ENCODE measurements around the gene ZNF610. TPM values are rescaled to one million over a fixed set of nuclear protein-coding genes. Genes with fewer than 3 reads are reported as not detected.

Gene ZNF610
- total RNA-seq, 1 experiment from 2014 or later = not detected

GRCh38 chr19:52369559-52370340, 33.7 kb downstream of the ZNF610 start, which contains the start of gene ZNF880:
Gene ZNF880, plus strand, starts transcription at chr19:52369923. Its CDS starts 43 bp downstream, at chr19:52369966.
- peaks cover 16 to 19% of the 10 kb centered on the region in 2 experiments; a peak in 2 of 4 replicates for H3K9me3 ChIP-seq (ENCODE audit: control insufficient read depth in 1 of 2, insufficient read depth in 1 of 2, low read depth in 1 of 2, low read length in 2 of 2)
- intact Hi-C loops (cut with micrococcal nuclease) = no loop called here
- no peaks in the 10 kb centered on the region for H3K27me3 ChIP-seq (ENCODE audit: insufficient read depth, low read length)
- no peaks in the 10 kb centered on the region for H3K79me2 ChIP-seq (ENCODE audit: insufficient read depth, low read length)
- no peak for ATAC-seq
- no peak within 1 kb of the TSS for H3K4me2 ChIP-seq (ENCODE audit: low read length)
- ChIA-PET POLR2A (no interaction called here), RAD21 (ENCODE audit: low non-redundant PET in 1 of 2, low total read pairs in 2 of 2, uncharacterized antibody in 2 of 2, unreplicated experiment in 2 of 2) (no interaction called here), CTCF (no interaction called here)
- no peak within 1 kb of the TSS for H3K4me3 ChIP-seq (replicated peaks in 1 of 2; ENCODE audit: low read depth in 1 of 2, low read length in 2 of 2)
- H3K9me2 ChIP-seq (ENCODE audit: insufficient read depth) = no peaks in the 10 kb centered on the region
- H2AFZ ChIP-seq (ENCODE audit: low read depth, low read length, poor library complexity, severe bottlenecking) = no peak within 1 kb of the TSS
- no peaks in the 10 kb centered on the region for H3K36me3 ChIP-seq (ENCODE audit: control insufficient read depth in 1 of 2, insufficient read depth in 2 of 2, low read length in 2 of 2)
- DNase-seq (ENCODE audit: low read depth, low spot score) = no peak
- H3K4me1 ChIP-seq (ENCODE audit: control insufficient read depth in 1 of 2, insufficient read depth in 2 of 2, low read length in 2 of 2) = no peaks in the 10 kb centered on the region
- no peak within 1 kb of the TSS for H3K9ac ChIP-seq (ENCODE audit: low read length)
- H3K27ac ChIP-seq (ENCODE audit: low read depth, low read length) = no peak within 1 kb of the TSS
- no peaks in the 10 kb centered on the region for H4K20me1 ChIP-seq (ENCODE audit: insufficient read depth)
- no TSS peak for BruUV-seq (replicated peaks)
- no peak for TF ChIP-seq EGR1 (IDR thresholded peaks at IDR 0.05; ENCODE audit: low read depth)
- no peak for TF ChIP-seq FOSL1 (IDR thresholded peaks at IDR 0.05; ENCODE audit: low read depth)
- no peak for TF ChIP-seq ZNF274 (IDR thresholded peaks at IDR 0.05; ENCODE audit: low read depth, low read length)
- TF ChIP-seq RAD21 (IDR thresholded peaks at IDR 0.05; ENCODE audit: low read depth) = no peak
- no peak for TF ChIP-seq ELF1 (IDR thresholded peaks at IDR 0.05; ENCODE audit: borderline replicate concordance, low read depth)
- no peak for TF ChIP-seq TCF7L2 (IDR thresholded peaks at IDR 0.05; ENCODE audit: borderline replicate concordance, extremely low read depth, insufficient read depth, insufficient read length)
- no peak for TF ChIP-seq POLR2A (IDR thresholded peaks at IDR 0.05; ENCODE audit: borderline replicate concordance, extremely low read depth, insufficient read depth, insufficient read length)
- no peak for TF ChIP-seq POLR2AphosphoS5 (IDR thresholded peaks at IDR 0.05; ENCODE audit: low read depth, low read length)
- no peak for TF ChIP-seq CTCF (IDR thresholded peaks at IDR 0.05 in 2 of 3, conservative IDR thresholded peaks at IDR 0.05 in 1 of 3; ENCODE audit: borderline replicate concordance in 1 of 3, insufficient read depth in 1 of 3, low read depth in 2 of 3, low read length in 2 of 3)
- TF ChIP-seq CEBPB (IDR thresholded peaks at IDR 0.05; ENCODE audit: low read depth) = no peak

All from HCT116 (cell line).